ENCODE data around the gene KLF16.
"Not testable (repeated sequence)": the region's sequence is repeated elsewhere in the genome, so short reads cannot be mapped to it uniquely, and the experiment has no call there.

Gene KLF16

DNA sequence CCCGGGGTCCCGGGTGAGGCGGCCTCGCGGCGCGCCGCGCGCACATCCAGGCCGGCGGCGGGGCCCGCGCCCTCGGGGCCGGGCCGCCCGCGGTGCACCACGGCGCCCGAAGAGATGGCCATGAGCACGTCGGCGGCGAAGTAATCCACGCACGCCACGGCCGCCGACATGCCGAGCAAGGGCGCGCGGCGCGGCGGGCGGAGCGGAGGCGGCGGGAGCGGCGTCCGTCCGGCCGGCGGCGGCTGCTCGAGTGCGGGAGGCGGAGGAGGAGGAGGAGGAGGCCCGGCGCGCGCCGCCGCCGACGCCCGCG, at the start of gene KLF16:
KLF16 (minus strand) TSS at position 252 of the 310 bp plus-strand sequence; CDS start at position 170, 82 bp downstream.
- no peak for DNase-seq (ENCODE audit: low read depth in 3 of 3)

DNA sequence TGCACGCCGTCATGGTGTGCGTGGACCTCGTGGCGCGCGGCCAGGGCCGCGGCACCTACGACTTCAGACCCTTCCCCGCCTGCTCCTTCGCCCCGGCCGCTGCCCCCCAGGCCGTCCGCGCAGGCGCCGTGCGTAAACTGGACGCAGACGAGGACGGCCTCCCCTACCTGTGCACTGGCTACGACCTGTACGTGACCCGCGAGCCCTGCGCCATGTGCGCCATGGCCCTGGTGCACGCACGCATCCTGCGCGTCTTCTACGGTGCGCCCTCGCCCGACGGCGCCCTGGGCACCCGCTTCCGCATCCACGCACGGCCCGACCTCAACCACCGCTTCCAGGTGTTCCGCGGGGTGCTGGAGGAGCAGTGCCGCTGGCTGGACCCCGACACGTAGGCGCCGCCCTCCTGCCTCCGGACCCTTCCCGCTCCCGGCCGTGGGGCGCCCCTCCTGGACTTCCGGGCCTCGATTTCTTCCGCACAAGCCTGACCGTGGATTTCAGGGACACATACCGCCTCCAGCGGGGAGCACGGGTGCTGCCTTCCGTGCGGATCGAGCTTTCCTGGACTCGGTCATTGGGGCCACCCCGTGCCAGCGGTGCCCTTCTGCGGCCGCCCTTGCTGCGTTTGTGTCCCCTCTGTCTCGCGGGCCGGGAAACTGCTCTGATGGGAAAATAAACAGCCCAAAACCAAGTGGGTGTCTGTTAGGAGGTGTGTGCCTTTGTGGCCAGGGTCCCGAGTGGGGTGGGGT, 49.6 kb upstream of the KLF16 start:
- no peak for DNase-seq (ENCODE audit: low read depth in 3 of 3)

DNA sequence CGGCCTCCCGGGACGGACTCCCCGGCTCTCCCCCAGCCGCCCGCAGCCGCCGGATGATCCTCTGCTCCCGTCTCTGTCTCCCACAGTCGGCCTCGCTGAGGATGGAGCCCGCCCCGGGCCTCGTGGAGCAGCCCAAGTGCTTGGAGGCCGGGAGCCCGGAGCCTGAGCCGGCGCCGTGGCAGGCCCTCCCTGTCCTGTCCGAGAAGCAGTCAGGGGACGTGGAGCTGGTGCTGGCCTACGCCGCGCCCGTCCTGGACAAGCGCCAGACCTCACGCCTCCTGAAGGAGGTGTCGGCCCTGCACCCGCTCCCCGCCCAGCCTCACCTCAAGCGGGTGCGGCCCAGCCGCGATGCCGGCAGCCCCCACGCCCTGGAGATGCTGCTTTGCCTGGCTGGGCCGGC, 48.6 kb upstream of the KLF16 start:
- no peak for DNase-seq (ENCODE audit: low read depth in 3 of 3)

DNA sequence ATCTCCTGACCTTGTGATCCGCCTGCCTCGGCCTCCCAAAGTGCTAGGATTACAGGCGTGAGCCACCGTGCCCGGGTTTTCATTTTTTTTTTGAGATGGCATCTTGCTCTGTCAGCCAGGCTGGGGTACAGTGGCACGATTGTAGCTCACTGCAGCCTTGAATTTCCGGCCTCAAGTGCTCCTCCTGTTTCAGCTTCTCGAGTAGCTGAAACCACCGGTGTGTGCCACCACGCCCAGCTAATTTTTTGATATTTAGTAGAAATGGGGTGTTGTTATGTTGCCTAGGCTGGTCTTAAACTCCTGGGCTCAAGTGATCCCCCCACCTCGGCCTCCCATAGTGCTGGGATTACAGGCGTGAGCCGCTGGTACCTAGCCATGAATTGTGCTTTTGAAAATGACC, 47.7 kb upstream of the KLF16 start:
- DNase-seq (ENCODE audit: low read depth in 3 of 3) = no peak

DNA sequence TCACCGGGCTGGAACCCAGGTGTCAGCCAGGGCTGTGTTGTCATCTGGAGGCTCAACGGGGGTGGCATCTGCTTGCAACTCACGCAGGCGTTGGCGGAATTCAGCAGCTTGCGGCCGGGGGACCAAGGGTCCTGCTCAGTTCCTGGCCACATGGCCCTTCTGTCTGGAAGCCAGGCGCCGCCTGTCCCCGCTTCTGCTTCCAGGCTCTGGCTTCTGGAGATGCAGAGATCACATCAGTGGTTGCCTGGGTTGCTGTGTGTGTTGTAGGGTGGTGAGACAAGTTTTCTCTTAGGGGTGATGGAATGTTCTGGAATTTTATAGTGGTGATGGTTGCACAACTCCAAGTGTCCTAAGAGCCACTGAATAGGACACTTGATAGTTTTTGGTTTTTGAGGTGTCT, 46.8 kb upstream of the KLF16 start:
- DNase-seq (ENCODE audit: low read depth in 3 of 3) = no peak

DNA sequence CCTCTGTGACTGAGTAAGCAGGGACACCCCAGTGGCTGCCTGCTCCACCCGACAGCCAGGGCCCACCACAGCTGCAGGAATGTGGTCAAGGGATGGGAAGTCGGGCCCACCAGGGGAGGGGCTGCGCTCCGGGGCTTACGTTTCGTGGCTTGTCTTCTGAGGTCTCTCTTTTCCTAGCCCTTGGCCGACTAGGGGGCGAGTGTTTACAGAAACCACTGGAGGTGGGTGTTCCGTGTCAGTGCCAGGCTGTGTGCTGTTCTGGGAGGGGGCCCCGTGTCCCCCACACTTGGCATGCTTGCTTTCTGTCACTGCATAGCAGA, 46.3 kb upstream of the KLF16 start:
- DNase-seq (ENCODE audit: low read depth in 3 of 3) = no peak

DNA sequence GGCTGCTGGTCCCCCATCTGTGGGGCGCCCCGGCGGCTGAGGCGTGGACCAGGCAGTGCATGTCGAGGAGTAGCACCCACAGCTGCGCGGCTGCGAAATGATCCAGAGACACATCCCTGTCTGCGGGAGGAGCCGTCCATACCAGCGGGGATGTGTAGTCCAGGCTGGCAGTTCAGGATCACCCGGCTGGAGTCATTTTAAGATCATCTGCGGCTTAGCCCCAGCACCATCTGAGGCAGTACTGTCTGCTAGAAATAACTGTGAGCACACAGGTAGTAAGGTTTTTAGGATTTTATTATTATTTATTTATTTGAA, 44.9 kb upstream of the KLF16 start:
- no peak for DNase-seq (ENCODE audit: low read depth in 3 of 3)

DNA sequence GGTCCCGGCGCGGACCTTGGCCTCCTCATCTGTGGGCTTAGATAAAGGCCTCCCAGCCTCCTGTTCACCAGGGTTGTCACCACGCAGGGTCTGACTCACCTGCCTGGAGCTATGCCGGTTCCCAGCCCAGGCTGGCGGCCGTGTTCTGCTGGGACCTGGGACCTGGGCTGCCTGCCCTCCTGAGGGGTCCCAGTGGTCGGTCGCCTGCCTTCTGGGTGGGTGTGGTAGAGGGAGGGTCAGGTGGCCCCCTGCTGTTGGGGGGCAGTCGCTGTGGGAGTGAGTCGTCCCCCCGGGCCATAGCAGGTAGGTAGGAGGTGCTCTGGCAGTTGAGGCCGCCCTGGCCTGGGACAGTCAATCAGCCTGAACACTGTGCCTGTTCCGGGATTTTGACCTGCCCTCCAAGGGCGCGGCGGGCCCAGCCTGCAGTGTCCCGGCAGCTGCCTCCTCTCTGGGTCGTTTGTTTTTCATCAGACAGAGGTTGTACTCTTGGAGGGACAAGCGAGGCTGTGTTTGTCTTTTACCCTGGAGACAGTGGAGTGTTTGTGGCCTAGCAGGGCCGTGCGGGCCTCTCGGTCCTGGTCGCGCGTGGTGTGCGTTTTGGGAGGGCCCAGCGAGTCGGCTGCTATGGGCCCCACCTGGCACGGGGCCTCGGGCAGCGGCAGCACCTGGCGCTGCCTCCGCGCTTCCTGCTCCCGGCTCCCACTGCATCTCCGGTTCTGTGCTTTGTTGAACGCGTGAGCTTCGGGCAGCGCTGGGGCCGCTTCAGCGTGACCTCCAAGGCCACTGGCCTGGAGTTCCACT, 44.4 kb upstream of the KLF16 start:
- no peak for DNase-seq (ENCODE audit: low read depth in 3 of 3)

DNA sequence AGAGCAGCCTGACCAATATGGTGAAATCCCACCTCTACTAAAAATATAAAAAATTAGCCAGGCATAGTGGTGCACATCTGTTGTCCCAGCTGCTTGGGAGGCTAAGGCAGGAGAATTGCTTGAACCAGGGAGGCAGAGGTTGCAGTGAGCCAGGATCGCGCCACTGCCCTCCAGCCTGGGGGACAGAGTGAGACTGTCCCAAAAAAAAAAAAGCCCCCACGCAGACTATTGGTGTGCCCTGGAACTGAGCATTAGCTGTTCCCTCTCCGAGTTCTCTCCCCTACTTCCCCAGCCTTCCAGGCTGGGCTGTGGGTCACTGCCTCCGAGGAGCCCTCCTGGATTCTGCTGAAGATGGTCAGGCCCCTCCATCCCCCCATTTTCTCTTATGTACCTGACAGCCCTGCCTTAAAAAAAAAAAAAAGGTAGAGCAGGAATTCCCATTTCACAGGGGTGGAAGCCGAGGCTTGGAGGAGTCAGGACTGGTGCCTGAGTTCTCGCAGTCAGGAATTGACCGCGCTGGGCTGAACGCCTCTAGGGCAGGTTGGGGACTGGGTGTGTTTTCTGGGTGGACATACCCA, 43.7 kb upstream of the KLF16 start:
- DNase-seq (ENCODE audit: low read depth in 3 of 3) = no peak

DNA sequence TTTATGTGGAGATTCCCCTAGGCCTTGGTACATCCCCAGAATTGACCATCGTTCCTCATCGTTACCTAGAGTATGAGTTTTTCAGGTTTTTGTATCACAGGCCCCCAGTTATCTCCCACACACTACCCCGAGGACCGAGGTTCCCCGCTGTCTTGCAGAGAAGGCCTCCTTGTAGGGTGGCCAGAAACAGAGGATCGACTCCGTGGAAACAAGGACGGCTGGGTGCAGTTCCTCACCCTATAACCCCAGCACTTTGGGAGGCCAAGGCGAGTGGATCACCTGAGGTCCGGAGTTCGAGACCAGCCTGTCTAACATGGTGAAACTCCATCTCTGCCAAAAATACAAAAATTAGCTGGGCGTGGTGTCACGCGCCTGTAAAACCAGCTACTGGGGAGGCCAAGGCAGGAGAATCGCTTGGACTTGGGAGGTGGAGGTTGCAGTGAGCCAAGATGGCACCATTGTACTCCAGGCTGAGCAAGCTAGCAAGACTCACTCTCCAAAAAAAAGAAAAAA, 42.5 kb upstream of the KLF16 start:
- DNase-seq (ENCODE audit: low read depth in 3 of 3) = no peak

DNA sequence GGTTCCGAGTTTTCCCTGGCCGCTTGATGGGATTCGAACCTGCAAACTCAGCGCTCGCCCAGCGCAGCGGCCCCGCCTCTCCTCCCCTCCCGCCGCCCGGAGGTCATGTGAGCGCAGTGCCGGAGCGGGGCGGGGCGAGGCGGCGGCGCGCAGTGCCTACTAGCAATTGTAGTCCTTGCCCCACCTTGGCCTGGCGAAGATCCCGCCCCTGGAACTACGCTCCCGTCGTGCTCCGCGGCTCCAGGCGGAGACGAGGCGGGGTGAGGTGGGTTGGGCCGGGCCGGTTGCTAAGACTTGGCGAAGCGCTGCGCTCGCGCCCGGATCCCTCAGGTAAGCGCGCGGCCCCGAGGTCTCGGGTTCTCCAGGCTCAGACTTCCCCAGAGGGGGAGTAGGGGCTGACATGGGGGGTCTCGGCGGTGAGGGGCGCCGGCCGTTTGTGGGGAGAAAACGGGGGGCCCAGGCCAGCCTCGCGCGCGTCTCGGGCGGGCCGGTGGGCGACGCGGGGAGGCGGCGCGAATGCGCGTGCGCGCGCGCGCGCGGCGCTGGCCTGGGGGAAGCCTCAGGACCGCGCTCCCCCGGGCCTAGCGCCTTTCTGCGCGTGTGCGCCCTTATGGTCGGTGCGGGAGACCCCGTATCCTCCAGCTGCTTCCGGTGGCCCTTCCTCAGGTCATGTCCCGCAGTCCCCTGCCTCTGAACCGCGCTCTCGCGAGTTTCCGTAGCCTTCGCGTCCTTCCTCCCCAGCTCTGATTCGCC, 41.9 kb upstream of the KLF16 start, which contains the start of the genes ADAT3 and SCAMP4:
ADAT3 (plus strand) TSS at position 290 of the 753 bp plus-strand sequence. CDS start 6,649 bp downstream, outside the sequence.
SCAMP4 (plus strand) TSS at position 290 of the 753 bp plus-strand sequence. CDS start 9,621 bp downstream, outside the sequence.
- peak; percentile 97 to 99 (median 98) for DNase-seq (ENCODE audit: low read depth in 3 of 3)

DNA sequence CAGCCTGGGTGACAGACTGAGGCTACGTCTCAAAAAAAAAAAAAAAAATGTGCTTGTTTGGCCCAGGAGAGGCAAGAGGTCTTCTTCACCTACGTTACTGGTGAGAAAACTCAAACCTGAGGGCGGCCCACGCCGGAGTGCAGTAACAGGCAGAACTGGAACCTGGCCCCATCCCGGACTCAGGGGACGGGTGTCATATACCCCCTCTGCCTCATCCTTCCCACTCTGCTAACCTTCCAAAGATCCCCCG, 41.4 kb upstream of the KLF16 start:
- DNase-seq (ENCODE audit: low read depth in 3 of 3) = no peak

DNA sequence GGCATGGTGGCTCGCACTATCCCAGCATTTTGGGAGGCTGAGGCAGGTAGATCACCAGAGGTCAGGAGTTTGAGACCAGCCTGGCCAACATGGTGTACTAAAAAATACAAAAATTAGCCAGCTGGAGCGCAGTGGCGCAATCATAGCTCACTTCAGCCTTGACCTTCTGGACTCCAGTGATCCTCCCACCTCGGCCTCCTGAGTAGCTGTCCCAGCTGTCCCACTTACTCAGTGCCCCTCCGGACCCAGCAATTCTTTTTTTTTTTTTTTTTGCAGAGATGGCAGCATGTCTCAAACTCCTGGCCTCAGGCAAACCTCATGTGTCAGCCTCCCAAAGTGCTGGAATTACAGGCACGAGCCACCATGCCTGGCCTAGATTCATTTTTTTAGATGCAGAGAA, 39.5 kb upstream of the KLF16 start:
- no peak for DNase-seq (ENCODE audit: low read depth in 3 of 3)

DNA sequence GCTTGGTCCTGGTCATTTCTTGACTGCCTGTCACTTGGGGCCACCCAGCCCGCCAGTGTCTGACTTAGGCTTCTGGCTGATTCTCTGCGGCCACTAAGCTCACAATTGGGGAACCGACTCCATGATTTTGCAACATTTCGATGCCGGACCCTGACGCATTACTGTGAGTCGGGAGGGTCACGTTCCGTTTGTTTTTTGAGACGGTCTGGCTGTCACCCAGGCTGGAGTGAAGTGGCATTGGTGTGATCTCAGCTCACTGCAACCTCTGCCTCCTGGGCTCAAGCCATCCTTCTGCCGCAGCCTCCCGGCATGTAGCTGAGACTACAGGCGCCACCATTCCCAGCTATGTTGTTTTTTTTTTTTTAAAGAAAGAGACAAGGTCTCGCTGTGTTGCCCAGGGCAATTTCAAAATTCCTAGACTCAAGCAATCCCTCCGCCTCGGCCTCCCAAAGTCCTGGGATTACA, 38.6 kb upstream of the KLF16 start:
- DNase-seq (ENCODE audit: low read depth in 3 of 3) = no peak

DNA sequence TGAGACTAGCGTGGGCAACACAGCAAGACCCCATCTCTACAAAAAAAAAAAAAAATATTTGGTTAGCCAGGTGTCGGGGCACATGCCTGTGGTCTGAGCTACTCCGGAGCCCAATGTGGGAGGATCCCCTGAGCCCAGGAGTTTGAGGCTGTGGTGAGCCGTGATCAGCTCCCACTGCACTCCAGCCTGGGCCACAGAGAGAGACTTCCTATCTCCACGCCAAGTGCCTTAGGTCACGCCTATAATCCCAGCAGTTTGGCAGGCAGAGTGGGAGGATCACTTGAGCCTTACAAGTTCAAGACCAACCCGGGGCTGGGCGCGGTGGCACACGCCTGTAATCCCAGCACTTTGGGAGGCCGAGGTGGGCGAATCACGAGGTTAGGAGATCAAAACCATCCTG, 33.1 kb upstream of the KLF16 start:
- no peak for DNase-seq (ENCODE audit: low read depth in 3 of 3)

DNA sequence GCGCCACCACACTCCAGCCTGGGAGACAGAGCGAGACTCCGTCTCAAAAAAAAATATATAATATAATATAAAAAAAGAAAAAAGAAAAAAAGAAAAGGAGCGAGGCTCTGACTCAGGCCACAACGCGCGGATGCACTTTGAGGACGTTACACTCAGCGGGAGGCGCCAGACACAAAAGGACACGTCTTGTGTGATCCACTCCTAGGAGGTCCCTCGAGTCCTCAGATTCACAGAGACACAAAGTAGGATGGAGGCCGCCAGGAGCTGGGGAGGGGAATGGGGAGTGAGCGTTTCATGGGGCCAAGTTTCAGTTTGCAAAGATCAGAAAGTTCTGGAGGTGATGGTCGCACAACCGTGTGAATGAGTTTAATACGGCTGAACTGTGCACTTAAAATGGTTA, 30.4 kb upstream of the KLF16 start:
- DNase-seq (ENCODE audit: low read depth in 3 of 3) = no peak

DNA sequence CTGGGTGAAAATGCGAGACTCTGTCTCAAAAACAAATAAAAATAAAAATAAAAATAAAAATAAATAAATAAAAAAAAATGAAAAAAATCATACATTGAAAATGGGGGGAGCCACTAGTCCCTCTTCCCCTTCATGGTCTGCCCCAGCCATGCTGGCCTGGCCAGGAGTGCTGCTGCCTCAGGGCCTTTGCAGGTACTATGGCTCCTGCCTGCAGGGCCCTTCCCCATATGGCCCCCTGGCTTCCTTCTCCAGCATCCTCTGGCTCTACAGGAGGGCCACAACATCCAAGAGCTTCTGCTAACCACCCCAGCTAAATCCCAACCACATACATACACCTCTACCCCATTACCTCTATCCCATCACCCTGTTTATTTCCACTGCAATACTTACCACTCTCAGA, 26.5 kb upstream of the KLF16 start:
- DNase-seq (ENCODE audit: low read depth in 3 of 3) = no peak

DNA sequence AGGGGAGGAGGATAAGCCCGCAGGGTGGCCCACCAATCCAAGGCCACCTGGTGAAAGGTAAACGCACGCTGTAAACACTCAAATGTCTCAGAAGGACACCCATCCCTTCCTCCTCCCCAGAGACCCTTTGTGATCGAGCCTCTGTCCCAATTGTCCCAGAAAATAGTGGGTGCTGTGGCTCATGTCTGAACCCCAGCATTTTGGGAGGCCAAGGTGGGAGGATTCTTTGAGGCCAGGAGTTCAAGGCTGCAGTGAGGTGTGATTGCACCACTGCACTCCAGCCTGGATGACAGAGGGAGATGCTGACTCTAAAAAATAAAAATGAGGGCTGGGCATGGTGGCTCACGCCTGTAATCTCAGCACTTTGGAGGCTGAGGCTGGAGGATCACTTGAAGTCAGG, 25.0 kb upstream of the KLF16 start:
- no peak for DNase-seq (ENCODE audit: low read depth in 3 of 3)

DNA sequence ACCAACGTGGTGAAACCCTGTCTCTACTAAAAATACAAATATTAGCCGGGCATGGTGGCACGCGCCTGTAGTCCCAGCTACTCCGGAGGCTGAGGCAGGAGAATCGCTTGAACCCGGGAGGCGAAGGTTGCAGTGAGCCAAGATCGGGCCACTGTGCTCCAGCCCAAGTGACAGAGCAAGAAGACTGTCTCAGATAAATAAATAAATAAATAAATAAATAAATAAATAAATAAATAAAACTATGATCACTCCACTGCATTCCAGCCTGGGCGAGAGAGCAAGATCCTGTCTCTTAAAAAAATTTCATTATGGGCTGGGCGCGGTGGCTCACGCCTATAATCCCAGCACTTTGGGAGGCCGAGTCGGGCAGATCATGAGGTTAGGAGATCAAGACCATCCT, 23.0 kb upstream of the KLF16 start:
- DNase-seq (ENCODE audit: low read depth in 3 of 3) = not testable (repeated sequence)

DNA sequence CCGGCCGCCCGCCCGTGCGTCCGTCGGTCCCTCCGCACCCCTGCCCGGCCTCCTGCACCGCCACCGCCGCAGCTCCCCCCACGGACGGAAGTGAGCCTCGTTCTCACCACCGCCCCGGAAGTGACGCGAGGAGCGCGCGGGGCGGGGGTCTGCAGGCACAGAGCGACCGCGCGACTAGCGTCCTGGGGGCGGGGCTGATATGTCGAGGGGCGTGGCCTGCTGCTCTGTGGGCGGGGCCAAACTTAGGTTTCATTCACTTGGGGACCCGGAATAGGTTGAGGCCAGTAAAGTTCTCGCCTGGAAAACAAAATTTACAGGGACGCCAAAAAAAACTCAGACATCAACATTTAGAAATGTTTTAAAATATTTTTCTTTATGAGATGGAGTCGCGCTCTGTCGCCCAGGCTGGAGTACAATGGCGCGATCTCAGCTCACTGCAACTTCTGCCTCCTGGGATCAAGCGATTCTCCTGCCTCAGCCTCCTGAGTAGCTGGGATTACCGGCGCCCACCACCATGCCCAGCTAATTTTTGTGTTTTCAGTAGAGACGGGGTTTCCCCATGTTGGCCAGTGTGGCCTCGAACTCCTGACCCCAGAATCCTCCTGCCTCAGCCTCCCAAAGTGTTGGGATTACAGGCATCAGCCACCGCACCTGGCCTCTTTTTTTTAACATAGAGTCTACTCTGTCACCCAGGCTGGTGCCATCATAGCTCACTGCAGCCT, 22.2 kb upstream of the KLF16 start, which contains the start of gene ABHD17A:
ABHD17A (minus strand) TSS at position 99 of the 722 bp plus-strand sequence. CDS start 3,930 bp downstream, outside the sequence.
- peak; percentile 90 to 94 (median 93) for DNase-seq (ENCODE audit: low read depth in 3 of 3)

DNA sequence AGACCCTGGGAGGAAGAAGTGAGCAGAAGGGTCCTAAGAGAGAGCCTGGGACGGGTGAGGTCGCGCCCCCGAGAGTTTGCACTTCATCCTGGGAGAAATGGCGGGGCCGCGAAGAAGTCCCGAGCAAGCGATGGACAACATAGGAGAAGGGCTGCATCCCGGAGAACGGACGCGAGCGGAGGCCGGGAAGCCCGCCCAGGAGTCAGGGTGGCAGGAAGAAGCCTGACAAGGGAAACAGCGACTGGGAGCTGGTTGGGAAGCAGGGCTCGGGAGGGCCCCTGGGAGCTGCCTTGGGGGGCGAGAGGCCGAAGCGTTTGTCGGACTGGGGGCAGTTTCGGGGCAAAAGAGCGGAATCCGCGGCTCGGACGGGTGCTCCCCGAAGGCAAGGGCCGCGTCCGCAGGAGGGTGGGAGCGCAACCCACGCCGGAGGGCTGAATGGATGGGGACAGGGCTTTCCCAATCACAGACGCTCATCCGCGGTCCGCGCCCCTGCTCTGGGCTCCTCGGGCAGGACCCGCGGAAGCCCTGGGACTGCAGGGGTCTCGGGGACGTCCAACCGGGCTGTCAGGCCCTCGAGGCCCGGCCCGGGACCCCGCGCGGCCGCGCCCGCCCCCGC, 21.4 kb upstream of the KLF16 start:
- no peak for DNase-seq (ENCODE audit: low read depth in 3 of 3)

All from stimulated activated CD4-positive, alpha-beta T cell treated with anti-CD3 and anti-CD28 coated beads, TNF-alpha, amount 100 ng/mL, for 48 hours (primary cell).